HFFc6 (cell line): Measurements from ENCODE around the gene POU2F1. TPM values are rescaled to one million over a fixed set of nuclear protein-coding genes. Genes with fewer than 3 reads are reported as not detected.

Source experiments
- DNase-seq: peaks from one replicate; pipeline ENCODE4 v3.0.0-alpha.2; 2018
- H3K27ac Mint-ChIP-seq: 2 replicates; pipeline ENCODE4 v1.8.0; 2020; ENCODE audit warnings: mild to moderate bottlenecking, mixed read lengths
- H3K27me3 Mint-ChIP-seq: 2 replicates; pipeline ENCODE4 v1.8.0; 2021; ENCODE audit warnings: mild to moderate bottlenecking, moderate library complexity, mixed read lengths; ENCODE audit not compliant: insufficient read depth
- H3K36me3 Mint-ChIP-seq: 2 replicates; pipeline ENCODE4 v1.8.0; 2021; ENCODE audit warnings: low read depth, mixed read lengths
- H3K4me1 Mint-ChIP-seq: 2 replicates; pipeline ENCODE4 v1.8.0; 2020; ENCODE audit warnings: low read depth, mixed read lengths
- H3K4me3 Mint-ChIP-seq: 2 replicates; pipeline ENCODE4 v1.8.0; 2020; ENCODE audit warnings: mild to moderate bottlenecking, moderate library complexity, mixed read lengths
- H3K9me3 Mint-ChIP-seq: 2 replicates; pipeline ENCODE4 v1.8.0; 2020; ENCODE audit warnings: mild to moderate bottlenecking, mixed read lengths
- CTCF ChIP-seq: fragments of 200-600 bp; sonication (generic); IDR thresholded peaks from 2 replicates; pipeline ENCODE4 v1.5.0; 2021; ENCODE audit warnings: antibody characterized with exemption, mild to moderate bottlenecking
- total RNA-seq, 6 experiments: library from RNA; stranded (reverse); fragmentation: NEBNext Ultra II Directional; extraction: Animal tissue kit (Norgen Biotek cat#: 25700); gene quantifications; 2 replicates in 1 of 6; 3 replicates in 5 of 6; pipeline ENCODE4 v1.2.3, GENCODE V29; 2021

The POU2F1 gene
- total RNA-seq, 6 experiments from 2014 or later = 3.4 to 6.6 (median 4.4) TPM

GRCh38 chr1:167305059-167305705 lies 84.5 kb downstream of the POU2F1 start:
- H3K9me3 Mint-ChIP-seq = no peaks in the 10 kb centered on the region
- H3K36me3 Mint-ChIP-seq = no peaks in the 10 kb centered on the region
- no peaks in the 10 kb centered on the region; the same call in 1 of the 2 replicates for H3K4me1 Mint-ChIP-seq
- H3K4me3 Mint-ChIP-seq = no peak overlapping the region
- no peak overlapping the region for H3K27ac Mint-ChIP-seq
- no peak for TF ChIP-seq CTCF
- H3K27me3 Mint-ChIP-seq = no peaks in the 10 kb centered on the region
- DNase-seq = no peak

GRCh38 chr1:167305706-167306277 lies 85.1 kb downstream of the POU2F1 start:
- H3K9me3 Mint-ChIP-seq = no peaks in the 10 kb centered on the region
- no peaks in the 10 kb centered on the region; the same call in 1 of the 2 replicates for H3K4me1 Mint-ChIP-seq
- no peak overlapping the region for H3K4me3 Mint-ChIP-seq
- no peaks in the 10 kb centered on the region for H3K36me3 Mint-ChIP-seq
- no peaks in the 10 kb centered on the region for H3K27me3 Mint-ChIP-seq
- no peak overlapping the region for H3K27ac Mint-ChIP-seq
- no peak for DNase-seq
- TF ChIP-seq CTCF = no peak

- no peaks in the 10 kb centered on the region for H3K27me3 Mint-ChIP-seq
- no peaks in the 10 kb centered on the region for H3K9me3 Mint-ChIP-seq
- H3K36me3 Mint-ChIP-seq = no peaks in the 10 kb centered on the region
- TF ChIP-seq CTCF = no peak
- H3K27ac Mint-ChIP-seq = no peak overlapping the region
- no peaks in the 10 kb centered on the region; the same call in 1 of the 2 replicates for H3K4me1 Mint-ChIP-seq
- DNase-seq = no peak
- no peak overlapping the region for H3K4me3 Mint-ChIP-seq
Measured at GRCh38 chr1:167310732-167311131, 90.0 kb downstream of the POU2F1 start.

GRCh38 chr1:167312871-167313270 lies 92.2 kb downstream of the POU2F1 start:
- Mint-ChIP-seq H3K9me3 (peaks cover 18% of the 10 kb centered on the region), H3K27ac (no peak overlapping the region), H3K4me3 (no peak overlapping the region), H3K27me3 (no peaks in the 10 kb centered on the region), H3K4me1 (no peaks in the 10 kb centered on the region), H3K36me3 (peaks cover 17% of the 10 kb centered on the region)
- no peak for DNase-seq
- TF ChIP-seq CTCF = no peak

GRCh38 chr1:167314671-167315070 lies 94.0 kb downstream of the POU2F1 start:
- H3K9me3 Mint-ChIP-seq = peaks cover 25% of the 10 kb centered on the region
- no peak for DNase-seq
- H3K27me3 Mint-ChIP-seq = no peaks in the 10 kb centered on the region
- H3K36me3 Mint-ChIP-seq = peaks cover 23% of the 10 kb centered on the region
- no peak for TF ChIP-seq CTCF
- H3K4me3 Mint-ChIP-seq = no peak overlapping the region
- H3K4me1 Mint-ChIP-seq = no peaks in the 10 kb centered on the region
- no peak overlapping the region for H3K27ac Mint-ChIP-seq
